ENCODE results near the gene TMEM132C. TPM values are rescaled to one million over a fixed set of nuclear protein-coding genes. Genes with fewer than 3 reads are reported as not detected.

Gene TMEM132C
- polyA plus RNA-seq, 2 of the 4 experiments (the other 2 are of a cell fraction): not detected

DNA sequence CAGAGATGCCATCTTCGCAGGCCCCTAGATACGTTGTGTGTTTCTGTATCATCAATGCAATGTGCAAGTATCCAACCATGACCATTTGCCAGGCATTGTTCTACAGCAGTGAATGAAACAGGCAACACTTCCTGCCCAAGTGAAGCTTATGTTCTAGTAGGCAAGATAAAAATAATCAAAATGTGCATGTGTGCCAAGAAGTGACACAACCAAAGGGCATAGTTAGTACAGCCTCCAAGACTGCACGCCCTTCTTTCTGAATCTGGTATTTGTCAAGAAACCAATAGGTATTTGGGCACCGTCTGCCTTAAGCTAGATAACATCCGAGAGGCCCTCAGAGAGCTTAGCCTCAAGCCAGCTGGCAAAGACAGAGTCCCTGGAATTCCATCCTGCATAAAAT is 152.0 kb downstream of the TMEM132C start:
- ATAC-seq: no peak
- H3K4me1 ChIP-seq: no peaks in the 10 kb centered on the region
- POLR2A ChIA-PET: no interaction called here
- no peak overlapping the region for H3K4me2 ChIP-seq
- no peak for DNase-seq (ENCODE audit: low read depth in 1 of 2, low spot score in 1 of 2)
- CTCF ChIA-PET: interaction anchor here (0.6 to 1.2 kb wide), 2 partner anchors 31 to 958 kb away, joined by 3 read pairs; no protein-coding TSS in a partner anchor
- no peak overlapping the region for H3K27ac ChIP-seq
- 4% methylated on average over 5 of the region's 5 CpGs for WGBS (ENCODE audit: missing lambda C conversion rate)
- no peaks in the 10 kb centered on the region for H3K9me3 ChIP-seq
- FAIRE-seq: no peak
- no peak overlapping the region for H3K4me3 ChIP-seq
- TF ChIP-seq ZSCAN20 (CRISPR knock-in tag; IDR thresholded peaks at IDR 0.05): no peak
- TF ChIP-seq GATA3 (IDR thresholded peaks at IDR 0.05; ENCODE audit: borderline replicate concordance): no peak
- no peak for TF ChIP-seq POLR2A (IDR thresholded peaks at IDR 0.05; ENCODE audit: low read length)
- TF ChIP-seq, protein P1, sequence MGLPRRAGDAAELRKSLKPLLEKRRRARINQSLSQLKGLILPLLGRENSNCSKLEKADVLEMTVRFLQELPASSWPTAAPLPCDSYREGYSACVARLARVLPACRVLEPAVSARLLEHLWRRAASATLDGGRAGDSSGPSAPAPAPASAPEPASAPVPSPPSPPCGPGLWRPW (IDR thresholded peaks at IDR 0.05): no peak
- TF ChIP-seq NFE2L2 (conservative IDR thresholded peaks at IDR 0.05; ENCODE audit: low read length): no peak
- TF ChIP-seq FOXS1 (CRISPR knock-in tag; IDR thresholded peaks at IDR 0.05): no peak
- no peak for TF ChIP-seq MAZ (IDR thresholded peaks at IDR 0.05; ENCODE audit: borderline replicate concordance, low read depth, low read length)
- no peak for TF ChIP-seq RFX5 (IDR thresholded peaks at IDR 0.05)

DNA sequence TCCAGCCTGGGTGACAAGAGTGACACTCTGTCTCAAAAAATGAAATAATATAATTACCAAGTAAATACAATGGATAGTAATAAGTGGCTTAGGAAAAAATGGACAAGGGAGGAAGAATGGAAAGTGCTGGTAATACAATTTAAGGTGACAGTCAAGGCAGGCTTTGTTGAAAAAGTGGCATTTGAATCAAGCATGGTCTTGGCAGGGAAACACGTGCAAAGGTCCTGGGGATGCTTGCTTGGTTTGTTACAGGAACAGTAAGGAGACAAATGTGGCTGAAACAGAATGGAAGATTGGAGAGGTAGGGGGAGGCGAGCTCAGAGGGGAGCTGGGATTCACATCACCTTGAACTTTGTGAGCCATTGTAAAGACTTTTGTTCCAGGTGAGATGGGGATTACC is 153.2 kb downstream of the TMEM132C start:
- Histone ChIP-seq H3K4me2 (no peak overlapping the region), H3K4me3 (no peak overlapping the region), H3K9me3 (no peaks in the 10 kb centered on the region), H3K27ac (no peak overlapping the region), H3K4me1 (no peaks in the 10 kb centered on the region)
- FAIRE-seq (no peak), ATAC-seq (no peak), DNase-seq (ENCODE audit: low read depth in 1 of 2, low spot score in 1 of 2) (no peak)
- TF ChIP-seq ZNF302 (CRISPR knock-in tag; IDR thresholded peaks at IDR 0.05): no peak
- TF ChIP-seq HDAC2 (IDR thresholded peaks at IDR 0.05): no peak
- TF ChIP-seq, protein P2, sequence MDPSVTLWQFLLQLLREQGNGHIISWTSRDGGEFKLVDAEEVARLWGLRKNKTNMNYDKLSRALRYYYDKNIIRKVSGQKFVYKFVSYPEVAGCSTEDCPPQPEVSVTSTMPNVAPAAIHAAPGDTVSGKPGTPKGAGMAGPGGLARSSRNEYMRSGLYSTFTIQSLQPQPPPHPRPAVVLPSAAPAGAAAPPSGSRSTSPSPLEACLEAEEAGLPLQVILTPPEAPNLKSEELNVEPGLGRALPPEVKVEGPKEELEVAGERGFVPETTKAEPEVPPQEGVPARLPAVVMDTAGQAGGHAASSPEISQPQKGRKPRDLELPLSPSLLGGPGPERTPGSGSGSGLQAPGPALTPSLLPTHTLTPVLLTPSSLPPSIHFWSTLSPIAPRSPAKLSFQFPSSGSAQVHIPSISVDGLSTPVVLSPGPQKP (IDR thresholded peaks at IDR 0.05; ENCODE audit: low read depth, low read length): no peak
- no peak for TF ChIP-seq BHLHE40 (IDR thresholded peaks at IDR 0.05; ENCODE audit: low read depth, low read length)
- no peak for TF ChIP-seq KDM1A (IDR thresholded peaks at IDR 0.05; ENCODE audit: low read depth)
- TF ChIP-seq NR3C1 (IDR thresholded peaks at IDR 0.05): no peak
- no peak for TF ChIP-seq HOXB13 (CRISPR knock-in tag; IDR thresholded peaks at IDR 0.05; ENCODE audit: low read depth)
- TF ChIP-seq HOXB5 (CRISPR knock-in tag; IDR thresholded peaks at IDR 0.05): no peak
- TF ChIP-seq, protein P3, sequence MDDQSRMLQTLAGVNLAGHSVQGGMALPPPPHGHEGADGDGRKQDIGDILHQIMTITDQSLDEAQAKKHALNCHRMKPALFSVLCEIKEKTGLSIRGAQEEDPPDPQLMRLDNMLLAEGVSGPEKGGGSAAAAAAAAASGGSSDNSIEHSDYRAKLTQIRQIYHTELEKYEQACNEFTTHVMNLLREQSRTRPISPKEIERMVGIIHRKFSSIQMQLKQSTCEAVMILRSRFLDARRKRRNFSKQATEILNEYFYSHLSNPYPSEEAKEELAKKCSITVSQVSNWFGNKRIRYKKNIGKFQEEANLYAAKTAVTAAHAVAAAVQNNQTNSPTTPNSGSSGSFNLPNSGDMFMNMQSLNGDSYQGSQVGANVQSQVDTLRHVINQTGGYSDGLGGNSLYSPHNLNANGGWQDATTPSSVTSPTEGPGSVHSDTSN (IDR thresholded peaks at IDR 0.05): no peak
- TF ChIP-seq NPAS2 (CRISPR knock-in tag; IDR thresholded peaks at IDR 0.05; ENCODE audit: borderline replicate concordance): no peak
- no peak for TF ChIP-seq HOXA7 (CRISPR knock-in tag; IDR thresholded peaks at IDR 0.05)
- TF ChIP-seq SMC3 (IDR thresholded peaks at IDR 0.05): no peak
- TF ChIP-seq HMGXB4 (CRISPR knock-in tag; IDR thresholded peaks at IDR 0.05; ENCODE audit: borderline replicate concordance): no peak
- no peak for TF ChIP-seq TP53 (CRISPR knock-in tag; IDR thresholded peaks at IDR 0.05)
- no peak for TF ChIP-seq MAFK (IDR thresholded peaks at IDR 0.05; ENCODE audit: partially characterized antibody)
- TF ChIP-seq CHD2 (IDR thresholded peaks at IDR 0.05; ENCODE audit: low read length, partially characterized antibody): no peak
- no peak for TF ChIP-seq POLR2A (IDR thresholded peaks at IDR 0.05; ENCODE audit: low read length)
- TF ChIP-seq HEYL (CRISPR knock-in tag; IDR thresholded peaks at IDR 0.05): no peak
- ChIA-PET CTCF (no interaction called here), POLR2A (no interaction called here)
- 4% methylated on average over 2 of the region's 2 CpGs for WGBS (ENCODE audit: missing lambda C conversion rate)
